H9 (cell line): Measurements from ENCODE around the gene SPSB2. TPM values are rescaled to one million over a fixed set of nuclear protein-coding genes. Genes with fewer than 3 reads are reported as not detected.

Experiments used
- DNase-seq: peaks from one replicate; pipeline ENCODE4 v3.0.0-alpha.2; 2017
- H2AFZ ChIP-seq: one replicate; pipeline ENCODE4 v1.6.1; 2013; ENCODE audit warnings: mild to moderate bottlenecking, low read length, control low read depth, moderate library complexity
- H2AK5ac ChIP-seq: 2 replicates; pipeline ENCODE4 v1.6.1; 2013; ENCODE audit warnings: low read length, control low read depth, mixed read lengths; ENCODE audit not compliant: insufficient read length
- H2BK120ac ChIP-seq: one replicate; pipeline ENCODE4 v1.6.1; 2013; ENCODE audit warnings: low read depth, mild to moderate bottlenecking, low read length, control low read depth, inconsistent platforms; ENCODE audit not compliant: poor library complexity, severe bottlenecking
- H2BK12ac ChIP-seq: 2 replicates; pipeline ENCODE4 v1.6.1; 2013; ENCODE audit warnings: low read length, control low read depth, mixed read lengths, low read depth; ENCODE audit not compliant: insufficient read length
- H2BK15ac ChIP-seq: 2 replicates; pipeline ENCODE4 v1.6.1; 2013; ENCODE audit warnings: low read depth, low read length, control low read depth
- H2BK20ac ChIP-seq: one replicate; pipeline ENCODE4 v1.6.1; 2013; ENCODE audit warnings: low read depth, mild to moderate bottlenecking, low read length, control low read depth, inconsistent platforms; ENCODE audit not compliant: poor library complexity, severe bottlenecking
- H2BK5ac ChIP-seq: 2 replicates; pipeline ENCODE4 v1.6.1; 2013; ENCODE audit warnings: low read length, control low read depth, mixed read lengths; ENCODE audit not compliant: insufficient read length
- H3K14ac ChIP-seq: 2 replicates; pipeline ENCODE4 v1.6.1; 2013; ENCODE audit warnings: low read length, control low read depth; ENCODE audit not compliant: insufficient read depth
- H3K18ac ChIP-seq: 2 replicates; pipeline ENCODE4 v1.6.1; 2013; ENCODE audit warnings: low read depth, mild to moderate bottlenecking, mixed read lengths, low read length, control low read depth; ENCODE audit not compliant: insufficient read length
- H3K23ac ChIP-seq: 2 replicates; pipeline ENCODE4 v1.6.1; 2013; ENCODE audit warnings: low read length, control low read depth, mixed read lengths, low read depth; ENCODE audit not compliant: insufficient read length
- H3K23me2 ChIP-seq: 2 replicates; pipeline ENCODE4 v1.6.1; 2013; ENCODE audit warnings: low read depth, mild to moderate bottlenecking, mixed read lengths, low read length, control low read depth; ENCODE audit not compliant: insufficient read length, poor library complexity, severe bottlenecking
- H3K27ac ChIP-seq: 2 replicates; pipeline ENCODE4 v1.5.1; 2013; ENCODE audit warnings: low read length, control low read depth, mixed read lengths, low read depth; ENCODE audit not compliant: insufficient read length
- H3K27me3 ChIP-seq: 2 replicates; pipeline ENCODE4 v1.6.1; 2013; ENCODE audit warnings: low read length, control low read depth, inconsistent platforms; ENCODE audit not compliant: insufficient read depth
- H3K4ac ChIP-seq: 2 replicates; pipeline ENCODE4 v1.6.1; 2013; ENCODE audit warnings: low read depth, mild to moderate bottlenecking, control low read depth, inconsistent platforms, low read length, moderate library complexity
- H3K4me1 ChIP-seq: 2 replicates; pipeline ENCODE4 v1.6.1; 2013; ENCODE audit warnings: low read length, control low read depth, inconsistent platforms; ENCODE audit not compliant: insufficient read depth
- H3K4me2 ChIP-seq: 2 replicates; pipeline ENCODE4 v1.6.1; 2013; ENCODE audit warnings: low read length, control low read depth, mixed read lengths; ENCODE audit not compliant: insufficient read length, insufficient read depth
- H3K56ac ChIP-seq: 2 replicates; pipeline ENCODE4 v1.6.1; 2013; ENCODE audit warnings: low read depth, mild to moderate bottlenecking, mixed read lengths, low read length, control low read depth; ENCODE audit not compliant: insufficient read length
- H3K79me1 ChIP-seq: 2 replicates; pipeline ENCODE4 v1.6.1; 2013; ENCODE audit warnings: low read depth, mild to moderate bottlenecking, moderate library complexity, low read length, control low read depth, inconsistent platforms; ENCODE audit not compliant: insufficient read depth, poor library complexity, severe bottlenecking
- H3K79me2 ChIP-seq: 2 replicates; pipeline ENCODE4 v1.6.1; 2013; ENCODE audit warnings: low read length, control low read depth, inconsistent platforms; ENCODE audit not compliant: insufficient read depth
- H3K9ac ChIP-seq: 2 replicates; pipeline ENCODE4 v1.6.1; 2013; ENCODE audit warnings: low read length, control low read depth, mixed read lengths; ENCODE audit not compliant: insufficient read length; ENCODE audit errors: extremely low read depth
- H3K9me3 ChIP-seq: one replicate; pipeline ENCODE4 v1.6.1; 2013; ENCODE audit warnings: low read depth, low read length, inconsistent platforms; ENCODE audit not compliant: control insufficient read depth
- H3T11ph ChIP-seq: one replicate; pipeline ENCODE4 v1.6.1; 2013; ENCODE audit warnings: mild to moderate bottlenecking, low read length, control low read depth, inconsistent platforms
- H4K20me1 ChIP-seq: one replicate; pipeline ENCODE4 v1.6.1; 2013; ENCODE audit not compliant: control insufficient read depth, insufficient read length, insufficient read depth
- H4K5ac ChIP-seq: 2 replicates; pipeline ENCODE4 v1.6.1; 2013; ENCODE audit warnings: low read depth, mild to moderate bottlenecking, mixed read lengths, low read length, control low read depth; ENCODE audit not compliant: insufficient read length
- H4K8ac ChIP-seq: replicated peaks from 2 replicates; pipeline ENCODE4 v1.6.1; 2013; ENCODE audit warnings: low read length, control low read depth, mixed read lengths, low read depth; ENCODE audit not compliant: insufficient read length
- H4K91ac ChIP-seq: 2 replicates; pipeline ENCODE4 v1.6.1; 2013; ENCODE audit warnings: low read depth, mild to moderate bottlenecking, moderate library complexity, mixed read lengths, low read length, control low read depth; ENCODE audit not compliant: insufficient read length
- H3K27ac Mint-ChIP-seq, 3 experiments: 2 replicates in 2 of 3; 3 replicates in 1 of 3; pipeline ENCODE4 v1.8.0; 2020 to 2021; ENCODE audit warnings: mixed read lengths in 3 of 3, mild to moderate bottlenecking in 1 of 3, moderate library complexity in 1 of 3
- H3K27me3 Mint-ChIP-seq: 2 replicates; pipeline ENCODE4 v1.8.0; 2021; ENCODE audit warnings: low read depth, mild to moderate bottlenecking, moderate library complexity, mixed read lengths
- H3K36me3 Mint-ChIP-seq, 3 experiments: 2 replicates in 2 of 3; 3 replicates in 1 of 3; pipeline ENCODE4 v1.8.0; 2020 to 2021; ENCODE audit warnings: low read depth in 3 of 3, mixed read lengths in 3 of 3; ENCODE audit not compliant: insufficient read depth in 1 of 3
- H3K4me1 Mint-ChIP-seq, 2 experiments: 2 replicates each; pipeline ENCODE4 v1.8.0; 2020; ENCODE audit warnings: mixed read lengths in 2 of 2
- H3K4me3 Mint-ChIP-seq, 2 experiments: 2 replicates in 1 of 2; 3 replicates in 1 of 2; pipeline ENCODE4 v1.8.0; 2020 to 2021; ENCODE audit warnings: mild to moderate bottlenecking in 2 of 2, mixed read lengths in 2 of 2, moderate library complexity in 1 of 2
- H3K9me3 Mint-ChIP-seq, 2 experiments: 2 replicates in 1 of 2; 3 replicates in 1 of 2; pipeline ENCODE4 v1.8.0; 2020; ENCODE audit warnings: mild to moderate bottlenecking in 2 of 2, mixed read lengths in 2 of 2, moderate library complexity in 1 of 2
- WGBS: extraction: QIAGEN DNeasy Blood & Tissue Kit; methylation state at CpG from one replicate; pipeline ENCODE4 v1.1.7; 2013; ENCODE audit warnings: missing lambda C conversion rate, low lambda C conversion rate, mixed read lengths; ENCODE audit not compliant: insufficient read length; ENCODE audit errors: extremely low coverage; 5-methylcytosine and 5-hydroxymethylcytosine counted together
- total RNA-seq: library from RNA; stranded (reverse); gene quantifications from 2 replicates; pipeline ENCODE4 v1.2.1, GENCODE V29; 2021
- TF ChIP-seq, protein P1 (sequence below): fragments of 200-600 bp; sonication (generic); conservative IDR thresholded peaks from 3 replicates; pipeline ENCODE4 v1.8.0; 2021; ENCODE audit warnings: antibody characterized with exemption, mild to moderate bottlenecking

Gene SPSB2
- total RNA-seq, 1 experiment from 2014 or later: 13.7 TPM

DNA sequence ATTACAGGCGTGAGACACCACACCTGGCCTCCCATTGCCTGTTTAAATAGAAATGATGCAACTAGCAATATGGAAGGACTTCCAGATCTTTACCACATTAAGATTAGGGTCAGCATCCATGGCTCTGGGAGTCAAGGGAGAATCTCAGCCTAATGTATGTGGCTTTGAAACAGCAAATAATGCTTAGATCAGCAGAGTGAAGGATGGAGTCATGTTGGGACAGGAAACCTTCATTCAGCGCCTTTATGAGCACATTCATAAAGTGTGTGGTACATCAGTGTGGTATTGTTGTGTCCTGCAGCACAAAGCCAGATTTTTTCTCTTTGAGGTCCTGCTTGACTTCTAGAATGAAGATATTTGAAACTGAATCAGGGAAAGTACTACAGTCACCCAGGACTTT is 15.3 kb upstream of the SPSB2 start:
- Mint-ChIP-seq H3K4me3 (no peak overlapping the region), H3K36me3 (peaks cover 0 to 27% (median 27%) of the 10 kb centered on the region in 3 experiments; a peak in 5 of 7 replicates), H3K27me3 (no peaks in the 10 kb centered on the region), H3K9me3 (peaks cover 0 to 3% of the 10 kb centered on the region in 2 experiments; a peak in 2 of 5 replicates), H3K27ac (peak overlapping the region; percentile 47 to 91 (median 48); a peak in 5 of 7 replicates), H3K4me1 (peaks cover 38 to 50% of the 10 kb centered on the region in 2 experiments)
- Histone ChIP-seq H3T11ph (no peak overlapping the region), H3K56ac (no peak overlapping the region), H3K4me2 (no peak overlapping the region), H2BK120ac (no peak overlapping the region), H2AK5ac (no peak overlapping the region), H3K9me3 (no peaks in the 10 kb centered on the region), H2BK20ac (no peak overlapping the region), H3K14ac (no peak overlapping the region), H4K20me1 (no peaks in the 10 kb centered on the region), H3K9ac (no peak overlapping the region), H3K79me2 (no peaks in the 10 kb centered on the region), H3K18ac (peak overlapping the region; percentile 60), H2BK5ac (no peak overlapping the region), H3K27ac (no peak overlapping the region), H3K4ac (no peak overlapping the region), H3K23ac (no peak overlapping the region), H2BK15ac (no peak overlapping the region), H4K5ac (no peak overlapping the region), H3K23me2 (peaks cover 6% of the 10 kb centered on the region), H3K79me1 (no peaks in the 10 kb centered on the region), H3K4me1 (peaks cover 5% of the 10 kb centered on the region; the same call in 1 of the 2 replicates), H4K8ac (no peak overlapping the region), H3K27me3 (no peaks in the 10 kb centered on the region), H2AFZ (no peak overlapping the region), H4K91ac (no peak overlapping the region), H2BK12ac (no peak overlapping the region)
- no CpG with 5 or more reads among the region's 2 CpGs for WGBS
- TF ChIP-seq, protein P1, sequence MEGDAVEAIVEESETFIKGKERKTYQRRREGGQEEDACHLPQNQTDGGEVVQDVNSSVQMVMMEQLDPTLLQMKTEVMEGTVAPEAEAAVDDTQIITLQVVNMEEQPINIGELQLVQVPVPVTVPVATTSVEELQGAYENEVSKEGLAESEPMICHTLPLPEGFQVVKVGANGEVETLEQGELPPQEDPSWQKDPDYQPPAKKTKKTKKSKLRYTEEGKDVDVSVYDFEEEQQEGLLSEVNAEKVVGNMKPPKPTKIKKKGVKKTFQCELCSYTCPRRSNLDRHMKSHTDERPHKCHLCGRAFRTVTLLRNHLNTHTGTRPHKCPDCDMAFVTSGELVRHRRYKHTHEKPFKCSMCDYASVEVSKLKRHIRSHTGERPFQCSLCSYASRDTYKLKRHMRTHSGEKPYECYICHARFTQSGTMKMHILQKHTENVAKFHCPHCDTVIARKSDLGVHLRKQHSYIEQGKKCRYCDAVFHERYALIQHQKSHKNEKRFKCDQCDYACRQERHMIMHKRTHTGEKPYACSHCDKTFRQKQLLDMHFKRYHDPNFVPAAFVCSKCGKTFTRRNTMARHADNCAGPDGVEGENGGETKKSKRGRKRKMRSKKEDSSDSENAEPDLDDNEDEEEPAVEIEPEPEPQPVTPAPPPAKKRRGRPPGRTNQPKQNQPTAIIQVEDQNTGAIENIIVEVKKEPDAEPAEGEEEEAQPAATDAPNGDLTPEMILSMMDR: no peak
- DNase-seq: no peak
